ENCODE results near the gene ATPAF1.

GRCh38 chr1:46606255-46606965, 61.8 kb downstream of the ATPAF1 start:
- TF ChIP-seq CTCF (conservative IDR thresholded peaks at IDR 0.05; ENCODE audit: low read length) = no peak
- TF ChIP-seq EZH2phosphoT487 (IDR thresholded peaks at IDR 0.05; ENCODE audit: borderline replicate concordance) = no peak
